HG02623 (cell line): ENCODE results near the gene CTDNEP1.

Source experiments
- ATAC-seq: cut with Tn5 transposase; IDR thresholded peaks from one replicate; pipeline ENCODE4 v1.9.1; 2021; ENCODE audit warnings: moderate library complexity; ENCODE audit not compliant: unreplicated experiment

The CTDNEP1 gene

GRCh38 chr17:7216242-7217112 is 35.1 kb downstream of the CTDNEP1 start:
- no peak for ATAC-seq

GRCh38 chr17:7215652-7216180 is 35.8 kb downstream of the CTDNEP1 start:
- no peak for ATAC-seq

DNA sequence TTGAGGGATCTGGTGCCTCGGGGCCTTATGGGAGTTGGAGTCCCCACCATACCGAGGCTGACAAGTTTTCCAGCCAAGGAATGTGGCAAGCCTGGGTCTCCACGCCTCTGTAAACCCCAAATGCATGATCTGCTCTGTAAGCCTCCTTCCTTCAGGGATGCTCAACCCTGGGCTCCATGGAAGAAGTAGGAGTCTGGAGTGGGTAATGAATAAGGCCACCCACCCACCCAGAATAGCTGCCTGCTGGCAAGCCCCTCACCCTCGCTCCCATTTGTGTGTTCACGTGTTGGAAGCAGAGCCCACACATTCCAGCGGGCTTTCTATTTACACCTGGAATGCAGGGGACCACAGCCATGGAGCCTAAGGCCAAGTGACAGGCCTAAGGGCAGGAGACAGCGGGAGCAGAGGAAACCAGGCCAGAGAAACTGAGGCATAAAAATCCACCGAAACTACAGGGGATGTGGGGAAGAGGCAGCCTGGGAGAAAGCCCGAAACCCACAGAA is 36.3 kb downstream of the CTDNEP1 start:
- no peak for ATAC-seq

GRCh38 chr17:7214300-7215135 is 37.0 kb downstream of the CTDNEP1 start:
- peak; percentile 84 for ATAC-seq

DNA sequence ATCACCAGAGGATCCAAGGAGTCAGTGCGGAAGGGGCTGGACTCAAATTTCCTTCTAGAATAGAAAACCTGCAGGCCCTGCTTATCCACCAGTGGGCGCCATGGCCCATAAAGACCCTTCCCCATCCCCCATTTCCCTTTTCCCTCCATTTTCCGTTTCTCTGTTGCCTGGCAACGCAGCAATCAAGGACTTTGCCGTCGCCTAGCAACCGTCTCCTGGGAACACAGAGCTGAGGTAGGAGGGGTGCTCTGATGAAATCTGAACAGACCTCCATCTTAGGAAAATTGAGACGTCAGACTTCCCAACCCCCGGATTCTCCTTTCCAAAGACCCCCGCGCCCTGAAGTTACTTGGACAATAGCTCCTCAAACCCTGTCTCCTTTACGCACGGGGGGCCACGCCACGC is 37.6 kb downstream of the CTDNEP1 start:
- no peak for ATAC-seq

GRCh38 chr17:7211491-7212273 is 39.9 kb downstream of the CTDNEP1 start:
- ATAC-seq = no peak

- no peak for ATAC-seq
These were observed 42.6 kb downstream of the CTDNEP1 start for GRCh38 chr17:7208754-7209460.

- ATAC-seq = no peak
These were observed 43.4 kb downstream of the CTDNEP1 start for GRCh38 chr17:7208027-7208571.

- ATAC-seq = no peak
These were observed 44.2 kb downstream of the CTDNEP1 start for GRCh38 chr17:7207120-7208001.

DNA sequence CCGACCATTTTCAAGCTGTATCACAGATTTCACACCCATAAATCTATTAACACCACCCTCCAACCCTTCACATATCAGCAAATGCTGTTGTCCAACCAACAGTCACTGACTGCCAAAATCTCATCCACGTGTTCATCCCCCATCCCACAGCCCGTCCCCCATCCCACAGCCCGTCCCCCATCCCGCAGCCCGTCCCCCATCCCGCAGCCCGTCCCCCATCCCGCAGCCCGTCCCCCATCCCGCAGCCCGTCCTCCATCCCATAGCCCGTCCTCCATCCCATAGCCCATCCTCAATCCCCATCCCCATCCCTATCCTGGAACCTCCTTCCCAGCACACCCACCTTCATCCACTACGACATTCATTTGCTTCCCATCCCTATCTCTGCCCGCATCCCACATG is 46.0 kb downstream of the CTDNEP1 start:
- no peak for ATAC-seq

DNA sequence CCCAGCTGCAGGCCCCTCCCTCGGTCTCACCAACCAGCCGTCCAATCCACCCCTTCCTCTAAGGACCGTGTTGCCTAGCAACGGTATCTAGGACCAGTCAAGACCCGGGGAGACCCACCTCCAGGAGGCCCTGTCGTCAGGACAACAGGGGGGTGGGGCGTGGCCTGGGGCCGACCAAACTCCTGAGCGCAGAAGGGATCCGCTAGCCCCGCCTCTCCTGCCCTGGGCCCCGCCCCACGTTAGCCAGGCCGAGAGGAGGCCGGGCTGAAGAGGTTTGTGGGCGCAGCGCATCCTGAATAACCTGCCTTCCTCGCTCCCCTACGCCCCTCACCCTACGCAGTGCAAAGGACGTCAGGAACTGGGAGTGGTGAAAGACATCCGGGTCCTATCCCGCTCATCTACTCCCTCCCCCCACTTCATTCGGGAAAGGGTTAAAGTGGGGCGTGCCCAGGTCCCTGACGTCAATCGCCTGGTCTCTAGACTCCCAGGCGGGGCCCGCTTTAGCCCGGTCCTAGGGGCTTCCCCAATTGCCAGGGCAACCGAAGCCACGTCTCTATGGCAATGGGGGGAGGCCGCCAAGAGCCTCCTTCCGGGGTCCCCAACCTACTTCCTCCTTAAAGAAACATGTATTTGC is 46.6 kb downstream of the CTDNEP1 start:
- ATAC-seq = peak; percentile 80

GRCh38 chr17:7204336-7204735 is 47.2 kb downstream of the CTDNEP1 start:
- ATAC-seq = no peak

- ATAC-seq = no peak
These were observed 48.1 kb downstream of the CTDNEP1 start for GRCh38 chr17:7203391-7203790.

GRCh38 chr17:7196651-7197401 is 54.7 kb downstream of the CTDNEP1 start:
- ATAC-seq = no peak

DNA sequence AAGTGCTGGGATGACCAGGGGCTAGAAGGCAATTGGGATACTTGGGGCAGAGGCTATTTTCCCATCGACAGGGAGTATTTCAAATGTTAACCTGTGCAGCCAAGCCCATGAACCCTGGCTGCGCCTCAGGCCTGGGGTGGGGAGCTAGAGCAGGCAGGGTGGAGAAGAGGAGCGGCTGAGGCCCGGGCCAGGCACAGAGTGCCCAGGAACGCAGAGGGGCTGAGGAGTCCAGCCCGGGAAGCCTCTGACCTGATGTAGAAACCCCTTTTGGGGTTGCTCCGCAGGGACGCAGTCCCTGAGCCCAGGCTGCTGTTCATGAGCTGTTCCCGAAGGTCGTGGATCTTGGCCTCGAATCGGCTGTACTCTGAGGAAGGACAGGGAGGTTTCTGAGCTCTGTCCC is 55.6 kb downstream of the CTDNEP1 start:
- no peak for ATAC-seq
